Transverse colon (tissue), 3 donors: ENCODE results near the gene PFKFB2.

ENCODE experiments used
- CTCF ChIP-seq, 5 experiments: fragments of 200-600 bp in 3 of 5; fragments of 450-650 bp in 2 of 5; sonication (generic) in 3 of 5; IDR thresholded peaks; 1 replicate in 2 of 5; 2 replicates in 3 of 5; pipeline ENCODE4 v1.5.1; 2016 to 2017; ENCODE audit warnings: antibody characterized with exemption in 5 of 5, inconsistent platforms in 3 of 5, mild to moderate bottlenecking in 2 of 5, moderate library complexity in 1 of 5
- EP300 ChIP-seq: sonication (generic); formaldehyde crosslinking; IDR thresholded peaks from one replicate; pipeline ENCODE4 v1.6.1; 2017; ENCODE audit warnings: antibody characterized with exemption, low read depth
- POLR2A ChIP-seq: fragments of 450-650 bp; IDR thresholded peaks from one replicate; pipeline ENCODE4 v1.6.1; 2016; ENCODE audit warnings: antibody characterized with exemption, mild to moderate bottlenecking, moderate library complexity

DNA sequence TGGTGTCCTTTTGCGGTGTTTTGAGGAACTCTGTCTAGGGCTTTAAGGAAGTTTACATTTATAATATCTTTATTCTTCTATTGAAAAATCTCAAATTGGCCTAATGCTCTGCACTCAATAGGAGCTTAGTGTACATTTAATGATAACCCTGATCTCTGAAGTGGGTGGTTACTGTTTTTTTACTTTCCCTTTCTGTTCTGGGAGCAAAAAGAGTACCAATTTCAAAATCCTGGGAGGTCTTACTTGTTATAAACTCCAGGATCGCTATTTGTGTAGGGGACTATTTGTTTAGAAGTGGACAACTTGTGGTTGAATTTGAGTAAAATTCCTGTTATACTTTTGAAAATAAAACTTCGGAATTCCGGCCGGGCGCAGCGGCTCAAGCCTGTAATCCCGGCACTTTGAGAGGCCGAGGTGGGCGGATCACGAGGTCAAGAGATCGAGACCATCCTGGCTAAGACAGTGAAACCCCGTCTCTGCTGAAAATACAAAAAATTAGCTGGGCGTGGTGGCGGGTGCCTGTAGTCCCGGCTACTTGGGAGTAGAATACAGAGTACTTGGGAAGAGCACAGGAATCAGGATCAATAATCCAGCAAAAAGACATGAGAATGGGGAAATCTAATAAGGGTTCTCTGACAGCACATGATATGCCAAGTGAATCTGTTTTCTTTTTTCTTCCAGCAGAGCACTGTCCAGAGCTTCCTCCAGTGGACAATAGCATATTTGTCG lies 36.7 kb downstream of the PFKFB2 start:
- TF ChIP-seq CTCF (IDR thresholded peaks at IDR 0.05) (no peak), POLR2A (no peak), EP300 (no peak)
